ENCODE results near the gene MTMR6.

- no peak for TF ChIP-seq CTCF (IDR thresholded peaks at IDR 0.05)
- no peak for TF ChIP-seq POLR2A (IDR thresholded peaks at IDR 0.05)
Observed at GRCh38 chr13:25276748-25277147, 10.5 kb downstream of the MTMR6 start.

Data from esophagus squamous epithelium (tissue), 4 donors.